Measurements from ENCODE around the gene BHMT2.

GRCh38 chr5:79108086-79108485 is 38.5 kb downstream of the BHMT2 start:
- TF ChIP-seq POLR2A (IDR thresholded peaks at IDR 0.05; ENCODE audit: low read depth, low read length) (no peak), POLR2AphosphoS5 (IDR thresholded peaks at IDR 0.05; ENCODE audit: low read depth, low read length) (no peak)
